HG03095 (cell line): ENCODE measurements around the gene TRPC1.
A peak's percentile ranks its signal among the peaks of the same experiment; 100 is the strongest.
"Not testable (repeated sequence)": the region's sequence is repeated elsewhere in the genome, so short reads cannot be mapped to it uniquely, and the experiment has no call there.

Experiments
- ATAC-seq: cut with Tn5 transposase; IDR thresholded peaks from one replicate; pipeline ENCODE4 v1.9.1; 2021; ENCODE audit warnings: moderate library complexity; ENCODE audit not compliant: unreplicated experiment

Gene TRPC1

DNA sequence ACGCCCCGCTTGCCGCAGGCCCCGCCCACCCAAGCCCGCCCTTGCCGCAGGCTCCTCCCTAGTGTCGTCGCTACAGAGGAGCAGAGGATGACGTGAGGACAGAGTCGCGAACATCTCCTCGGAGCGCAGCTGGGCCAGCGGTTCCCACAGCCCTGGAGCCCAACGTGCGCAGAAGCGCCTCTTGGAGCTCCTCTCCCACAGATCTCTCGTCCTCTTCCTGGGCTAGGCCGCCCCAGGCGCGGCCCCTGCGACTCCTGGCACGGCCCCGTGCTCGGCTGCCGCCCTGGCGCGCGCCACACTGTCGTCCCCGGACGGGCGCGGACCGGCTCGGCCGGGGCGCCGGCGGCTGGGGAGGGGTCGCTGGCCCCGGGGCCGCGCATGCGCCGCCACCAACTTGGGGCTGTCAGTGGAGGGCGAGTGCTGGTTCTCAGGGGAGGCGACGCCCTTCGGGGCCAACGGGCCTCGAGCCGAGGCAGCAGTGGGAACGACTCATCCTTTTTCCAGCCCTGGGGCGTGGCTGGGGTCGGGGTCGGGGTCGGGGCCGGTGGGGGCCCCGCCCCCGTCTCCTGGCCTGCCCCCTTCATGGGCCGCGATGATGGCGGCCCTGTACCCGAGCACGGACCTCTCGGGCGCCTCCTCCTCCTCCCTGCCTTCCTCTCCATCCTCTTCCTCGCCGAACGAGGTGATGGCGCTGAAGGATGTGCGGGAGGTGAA lies at the start of gene TRPC1:
Gene TRPC1 (plus strand): TSS at position 67 of the 714 bp plus-strand sequence. CDS start 526 bp downstream, at position 593.
- peak; percentile 91 for ATAC-seq

DNA sequence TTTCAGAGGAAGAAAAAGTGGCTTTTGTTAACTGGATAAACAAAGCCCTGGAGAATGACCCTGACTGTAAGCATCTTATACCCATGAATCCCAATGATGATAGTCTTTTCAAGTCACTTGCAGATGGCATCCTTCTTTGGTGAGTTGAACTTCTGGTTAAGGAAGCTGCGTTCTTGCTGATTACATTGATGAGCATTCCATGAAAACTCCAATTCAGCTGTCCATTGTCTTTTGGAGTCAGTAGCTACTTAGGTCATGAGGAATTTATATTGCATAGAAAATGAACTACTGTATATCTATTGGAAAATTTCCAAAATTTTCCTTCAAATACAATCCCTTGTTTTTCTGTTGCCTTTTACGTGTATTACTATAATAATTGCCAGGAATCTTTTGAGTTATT lies 47.7 kb upstream of the TRPC1 start:
- ATAC-seq = no peak

DNA sequence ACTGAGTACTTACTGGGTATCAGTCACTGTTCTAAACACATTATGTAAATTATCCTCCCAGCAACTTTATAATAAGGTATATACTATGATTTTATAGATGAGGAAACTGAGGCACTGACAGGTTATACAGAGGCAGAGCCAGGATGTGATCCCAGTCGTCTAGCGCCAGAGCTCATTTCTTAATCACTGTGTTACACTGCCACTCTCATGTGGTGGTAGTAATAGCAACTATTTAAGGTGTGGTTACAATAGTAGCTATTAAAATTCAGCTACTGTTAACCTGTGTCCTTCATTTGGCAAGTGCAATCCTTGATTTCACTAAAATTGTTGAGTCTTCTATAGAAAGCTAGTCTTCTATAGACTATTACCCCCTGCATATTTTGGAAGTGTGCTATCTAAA lies 43.1 kb upstream of the TRPC1 start:
- ATAC-seq = no peak

DNA sequence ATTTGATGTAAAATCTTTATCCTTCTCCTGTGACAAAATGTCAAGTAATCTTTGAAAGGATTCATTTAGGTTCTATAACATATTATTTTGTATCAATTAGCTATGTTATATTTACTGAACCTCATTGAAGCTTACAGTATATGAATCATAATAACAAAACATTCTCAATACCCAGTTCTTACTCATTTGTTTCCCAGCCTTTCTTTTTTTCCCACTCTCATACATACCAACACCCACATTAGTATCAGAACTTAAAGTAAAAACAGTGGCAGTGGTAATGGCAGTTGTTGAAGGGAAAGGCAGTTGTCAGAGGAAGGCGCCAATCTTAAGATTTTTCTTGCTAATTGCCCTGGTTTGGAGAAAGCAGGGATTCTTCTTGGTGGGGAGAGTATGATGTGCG lies 33.2 kb upstream of the TRPC1 start:
- no peak for ATAC-seq

DNA sequence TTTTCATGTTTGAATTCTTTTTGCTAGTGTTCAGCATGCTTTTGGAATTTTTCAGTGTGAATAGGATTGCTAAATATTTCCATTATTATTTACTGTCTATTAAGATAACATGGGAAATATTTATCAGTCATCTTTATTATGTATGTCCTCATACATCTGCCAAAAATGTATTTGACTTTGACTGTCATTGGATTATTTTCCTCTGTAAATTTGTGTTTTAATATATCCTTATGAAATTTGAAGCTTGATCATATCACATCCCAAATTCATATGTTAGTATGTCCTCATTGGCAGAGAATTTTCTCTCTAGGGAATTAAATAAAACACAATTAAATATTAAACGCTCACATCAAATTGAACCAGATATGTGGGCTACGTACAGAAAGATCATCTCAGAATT lies 32.3 kb upstream of the TRPC1 start:
- no peak for ATAC-seq

DNA sequence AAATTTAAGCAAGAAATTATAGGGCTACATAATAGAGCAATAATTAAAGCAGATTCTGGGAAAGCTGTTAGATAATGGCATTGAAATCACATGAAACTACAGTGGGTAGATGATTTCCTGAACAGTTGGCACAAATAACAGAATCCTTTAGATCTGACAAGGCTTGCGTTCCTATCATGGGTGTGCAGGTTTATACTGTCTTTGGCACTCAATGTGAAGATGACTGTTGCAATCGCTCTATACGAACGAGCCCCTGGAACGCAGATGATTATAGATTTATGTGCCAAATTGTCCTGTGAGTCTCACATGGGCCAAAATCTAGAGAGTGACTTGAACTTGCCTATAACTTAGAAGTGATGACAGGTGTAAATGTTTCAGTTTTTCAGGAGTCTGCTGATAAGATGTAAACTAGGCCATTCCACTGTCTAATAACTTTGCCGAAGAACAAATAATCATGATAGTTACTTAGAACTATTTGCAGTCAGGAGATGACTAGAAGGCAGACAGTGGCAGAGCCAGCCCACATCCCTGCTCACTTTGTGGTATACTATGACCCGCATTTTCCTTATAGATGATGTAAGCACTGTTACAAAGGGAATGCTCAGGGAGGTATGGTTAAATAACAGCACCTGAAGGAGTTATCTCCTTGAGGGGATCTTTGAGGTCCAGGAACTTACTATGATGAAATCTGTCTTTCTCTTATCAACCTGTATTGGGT lies 30.5 kb upstream of the TRPC1 start:
- no peak for ATAC-seq

DNA sequence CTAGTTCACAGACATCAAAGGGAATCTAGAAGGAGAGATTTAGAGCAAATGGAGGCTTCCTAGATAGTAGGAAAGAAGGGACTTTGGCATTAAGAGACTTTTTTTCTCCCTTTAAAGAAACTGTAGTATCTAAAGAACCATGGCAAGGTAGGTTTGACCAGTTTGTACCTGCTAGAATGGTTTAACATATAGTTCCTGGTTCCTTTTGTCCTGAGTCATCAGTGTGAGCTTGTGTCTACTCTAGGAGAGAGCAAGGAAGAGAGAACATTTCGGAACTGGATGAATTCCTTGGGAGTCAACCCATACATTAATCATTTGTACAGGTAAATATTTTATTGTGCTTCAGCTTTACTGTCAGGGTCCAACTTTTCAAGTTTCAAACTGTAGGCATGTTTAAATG lies 29.6 kb upstream of the TRPC1 start:
- ATAC-seq = no peak

DNA sequence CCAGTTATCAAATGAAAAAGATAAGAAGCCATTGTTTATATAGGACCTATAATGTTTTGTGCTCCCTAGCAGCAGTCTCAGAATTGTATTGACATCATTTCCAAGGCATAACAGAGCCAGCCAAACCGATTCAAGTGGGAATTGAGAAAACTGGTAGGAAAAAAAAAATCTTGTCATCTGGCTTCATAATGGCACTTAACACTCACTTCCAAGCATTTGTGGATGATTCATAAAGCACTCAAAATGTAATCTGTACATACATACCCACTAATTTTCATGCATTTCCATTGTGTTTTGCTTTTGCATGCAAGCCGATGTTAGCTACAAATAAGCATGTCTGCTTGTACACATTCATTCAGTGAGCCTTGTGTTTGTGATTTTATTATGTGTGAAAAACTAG lies 18.6 kb upstream of the TRPC1 start:
- ATAC-seq = no peak

DNA sequence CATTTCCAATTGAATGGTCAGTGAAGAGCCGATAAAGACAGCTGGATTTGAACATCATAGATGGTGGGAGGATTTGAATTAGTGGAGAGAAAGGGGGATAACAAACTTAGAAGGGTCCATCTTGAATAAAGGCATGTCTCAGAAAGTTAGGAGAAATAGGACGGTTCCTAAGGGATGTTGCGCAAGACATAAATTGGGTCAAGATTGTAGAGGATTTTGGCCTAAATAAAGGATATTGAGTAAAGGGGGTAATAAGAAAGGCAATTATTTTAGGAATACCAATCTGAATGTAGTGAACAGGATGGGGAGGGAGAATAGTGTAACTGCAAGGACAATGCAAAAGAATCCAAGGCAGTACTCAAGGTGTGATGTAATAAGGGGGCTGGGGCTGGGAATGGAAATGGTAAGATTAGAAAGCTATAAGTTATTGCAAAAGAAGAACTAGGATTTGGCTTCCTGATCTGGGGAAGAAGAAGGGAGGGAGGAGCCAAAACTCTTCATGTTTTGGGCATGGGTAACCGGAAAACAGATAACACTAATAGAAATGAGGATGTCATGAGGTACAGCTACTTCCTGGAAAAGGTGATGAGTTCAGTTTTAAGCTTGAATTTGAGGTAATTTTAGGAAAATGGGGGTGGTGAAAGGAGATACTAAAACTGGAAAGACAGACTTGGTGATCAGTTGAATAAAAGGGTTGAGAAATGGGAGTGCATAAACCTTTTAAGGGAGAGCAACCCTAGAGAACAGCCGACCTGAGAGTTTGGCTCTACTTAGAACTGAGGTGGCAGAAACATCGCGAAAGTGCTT lies 17.3 kb upstream of the TRPC1 start:
- no peak for ATAC-seq

DNA sequence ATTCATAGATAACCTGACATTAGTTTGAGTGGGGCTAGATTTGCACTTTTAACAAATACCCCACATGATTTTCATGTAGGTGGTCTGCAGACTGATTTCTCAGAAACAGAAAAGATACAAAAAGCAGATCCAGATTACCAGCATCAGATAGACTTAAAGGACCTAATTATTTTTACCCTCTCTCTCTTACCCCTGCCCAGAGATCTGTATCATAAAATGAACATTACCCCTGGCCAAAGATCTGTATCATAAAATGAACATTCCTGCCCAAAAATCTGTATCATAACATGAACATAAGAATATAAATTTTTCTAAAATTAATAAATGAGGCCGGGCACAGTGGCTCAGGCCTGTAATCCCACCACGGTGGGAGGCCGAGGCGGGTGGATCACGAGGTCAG lies 14.6 kb upstream of the TRPC1 start:
- ATAC-seq = no peak

DNA sequence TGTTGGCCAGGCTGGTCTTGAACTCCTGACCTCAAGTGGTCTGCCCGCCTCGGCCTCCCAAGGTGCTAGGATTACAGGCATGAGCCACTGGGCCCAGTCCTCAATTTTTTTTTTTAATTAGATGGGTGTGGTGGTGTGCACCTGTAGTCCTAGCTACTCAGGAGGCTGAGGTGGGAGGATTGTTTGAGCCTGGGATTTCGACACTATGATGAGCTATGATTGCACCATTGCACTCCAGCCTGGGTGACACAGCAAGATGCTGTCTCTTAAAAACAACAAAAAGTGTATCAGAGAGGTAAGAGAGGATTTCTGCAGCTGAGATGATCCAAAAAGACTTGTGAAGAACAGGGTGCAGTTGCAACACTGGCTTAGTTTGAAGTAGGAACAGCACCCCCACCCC lies 9.0 kb upstream of the TRPC1 start:
- not testable (repeated sequence) for ATAC-seq

DNA sequence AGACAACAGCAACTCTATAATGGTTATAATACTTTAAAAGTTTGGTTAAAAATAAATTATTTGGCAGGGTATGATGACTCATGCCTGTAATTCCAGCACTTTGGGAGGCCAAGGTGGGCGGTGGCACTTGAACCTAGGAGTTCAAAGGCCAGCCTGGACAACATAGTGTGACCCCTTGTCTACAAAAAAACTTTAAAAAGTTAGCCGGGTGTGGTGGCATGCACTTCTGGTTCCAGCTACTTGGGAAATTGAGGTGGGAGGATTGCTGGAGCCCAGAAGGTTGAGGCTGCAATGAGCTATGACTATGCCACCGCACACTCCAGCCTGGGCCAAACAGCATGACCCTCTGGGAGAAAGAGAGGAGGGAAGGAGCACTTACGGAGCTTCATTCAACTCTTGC lies 7.7 kb upstream of the TRPC1 start:
- no peak for ATAC-seq

DNA sequence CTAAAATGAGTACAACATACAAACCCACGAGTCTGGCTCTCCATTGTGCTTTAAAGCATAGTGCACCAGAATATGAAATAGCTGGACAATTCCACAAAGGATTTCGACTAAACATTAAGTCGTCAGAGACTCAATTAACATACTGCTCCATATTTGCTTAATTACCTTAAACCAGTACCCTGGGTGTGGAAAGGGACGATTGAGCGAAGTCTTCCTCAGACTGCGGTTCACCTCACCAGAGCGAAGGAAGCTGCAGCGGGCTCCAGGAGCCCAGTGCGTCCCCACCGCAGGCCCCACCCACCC lies 218 bp upstream of the TRPC1 start:
- ATAC-seq = peak; percentile 15

DNA sequence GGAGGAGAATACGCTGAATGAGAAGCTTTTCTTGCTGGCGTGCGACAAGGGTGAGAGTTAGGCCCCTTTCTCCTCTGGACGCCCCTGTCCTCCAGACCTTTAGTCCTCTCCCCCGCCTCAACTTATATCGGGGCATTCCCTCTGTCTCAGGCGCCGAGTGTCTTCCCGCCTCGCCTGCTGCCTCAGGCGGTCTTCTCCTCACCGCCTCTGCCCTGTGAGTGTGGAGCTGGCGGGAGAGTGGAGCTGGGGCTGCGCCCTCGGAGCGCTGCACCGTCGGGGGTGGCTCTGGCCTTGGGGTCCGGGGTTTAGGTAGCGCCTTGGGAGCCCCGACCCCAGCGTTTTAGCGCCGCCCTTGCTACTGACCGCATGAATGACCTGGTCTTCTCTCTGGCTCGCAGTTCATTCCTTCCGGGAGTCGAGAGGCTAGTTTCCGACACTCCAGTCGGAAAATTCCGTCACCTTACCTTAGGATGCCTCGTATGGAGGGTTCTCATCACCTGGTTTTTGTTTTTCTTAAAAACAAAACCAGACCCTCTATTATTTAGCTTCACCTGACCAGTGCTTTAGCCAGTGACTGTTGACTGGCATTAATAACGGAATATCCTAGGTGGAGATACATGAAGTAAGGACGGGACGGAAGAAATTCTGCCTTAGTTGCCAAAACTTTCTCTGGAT lies 985 bp downstream of the TRPC1 start:
- ATAC-seq = no peak

DNA sequence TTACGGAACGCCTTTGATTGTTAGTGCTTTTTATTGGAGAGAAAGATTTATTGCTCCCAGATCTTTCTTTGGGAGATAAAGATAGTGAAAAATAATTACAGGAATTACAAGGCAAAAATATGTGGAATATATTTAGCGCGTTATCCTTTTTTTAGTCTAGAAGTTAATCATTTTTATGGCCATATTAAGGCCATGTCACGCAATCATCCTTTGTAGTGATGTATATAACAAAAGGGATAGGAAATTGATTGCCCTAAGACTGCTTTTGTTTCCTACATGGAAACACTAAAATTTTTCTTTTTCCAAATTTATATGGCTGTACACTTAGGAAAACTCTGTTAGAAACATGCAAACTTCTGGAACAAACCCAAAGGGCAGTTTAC lies 1.5 kb downstream of the TRPC1 start:
- ATAC-seq = no peak

DNA sequence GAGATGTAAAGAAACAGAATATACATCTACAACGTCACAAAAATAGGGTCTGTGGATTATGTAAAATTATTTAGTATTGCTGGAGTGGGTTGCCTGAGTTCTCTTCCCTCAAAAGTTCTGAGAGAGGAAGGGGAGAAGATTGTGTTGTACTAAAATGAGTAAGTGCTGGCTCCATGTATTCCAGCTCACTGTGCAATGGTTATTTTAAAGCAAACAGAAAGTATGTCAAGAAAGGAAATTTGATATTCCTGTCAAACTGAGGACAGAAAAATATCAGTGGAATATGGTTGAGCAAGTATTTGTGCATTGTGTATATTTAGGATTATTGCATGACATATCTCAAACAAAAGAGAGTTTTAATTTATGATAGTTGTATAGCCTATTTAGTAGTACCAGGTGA lies 2.2 kb downstream of the TRPC1 start:
- ATAC-seq = no peak

DNA sequence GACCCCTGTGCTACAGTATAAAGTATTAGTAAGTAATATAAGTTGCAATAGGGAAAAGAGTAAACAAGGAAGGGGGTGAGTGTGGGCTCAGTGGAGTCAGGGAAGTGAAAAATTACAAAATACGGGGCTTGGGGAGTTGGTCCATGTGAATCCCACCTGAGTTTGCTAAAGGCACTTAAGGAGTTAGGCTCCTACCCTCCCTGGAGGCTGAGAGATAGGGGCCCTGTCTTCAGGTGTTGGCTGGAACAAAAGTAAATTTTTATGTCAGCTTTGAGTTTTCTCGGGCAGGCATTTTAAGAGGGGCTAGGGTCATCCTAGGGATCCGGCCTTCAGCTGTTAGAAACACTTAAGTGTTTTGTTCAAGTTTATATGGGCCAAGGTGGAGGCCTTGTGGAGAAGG lies 8.2 kb downstream of the TRPC1 start:
- no peak for ATAC-seq

DNA sequence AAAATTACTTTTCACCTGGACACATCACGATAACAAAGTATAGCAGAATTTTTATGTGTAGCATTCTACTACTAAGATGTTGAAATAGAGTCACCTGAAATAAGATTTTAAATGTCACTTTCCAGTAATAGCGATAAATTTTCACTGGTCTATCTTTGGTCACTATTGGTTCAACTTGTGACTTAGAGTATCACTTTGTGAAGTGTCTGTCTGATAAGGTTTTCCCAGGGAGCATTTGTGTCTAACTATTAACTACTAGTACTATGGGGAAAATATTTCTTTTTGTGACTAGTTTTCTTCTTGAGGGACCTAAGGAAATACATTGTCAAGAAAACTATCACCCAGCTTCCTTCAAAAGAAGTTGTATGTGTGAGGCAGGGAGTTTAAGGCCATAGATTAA lies 11.0 kb downstream of the TRPC1 start:
- no peak for ATAC-seq

DNA sequence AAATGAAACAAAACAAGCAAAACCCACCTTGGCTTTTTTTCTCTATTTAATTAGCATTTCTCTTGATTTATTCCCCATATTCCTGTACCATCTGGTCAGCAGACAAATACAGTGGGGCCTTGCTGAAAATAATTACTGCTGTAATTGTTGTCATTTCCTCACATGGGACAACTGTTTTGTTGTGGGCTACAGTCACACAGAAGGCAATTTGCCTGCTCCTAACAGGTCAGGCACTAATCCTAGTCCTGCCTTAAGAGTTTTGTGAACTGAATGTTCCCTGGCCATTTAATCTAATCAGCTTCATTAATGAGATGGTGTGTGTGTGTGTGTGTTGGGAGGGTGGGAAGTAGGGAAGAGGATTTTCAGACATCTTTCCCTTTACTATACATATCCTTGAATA lies 11.6 kb downstream of the TRPC1 start:
- ATAC-seq = no peak

DNA sequence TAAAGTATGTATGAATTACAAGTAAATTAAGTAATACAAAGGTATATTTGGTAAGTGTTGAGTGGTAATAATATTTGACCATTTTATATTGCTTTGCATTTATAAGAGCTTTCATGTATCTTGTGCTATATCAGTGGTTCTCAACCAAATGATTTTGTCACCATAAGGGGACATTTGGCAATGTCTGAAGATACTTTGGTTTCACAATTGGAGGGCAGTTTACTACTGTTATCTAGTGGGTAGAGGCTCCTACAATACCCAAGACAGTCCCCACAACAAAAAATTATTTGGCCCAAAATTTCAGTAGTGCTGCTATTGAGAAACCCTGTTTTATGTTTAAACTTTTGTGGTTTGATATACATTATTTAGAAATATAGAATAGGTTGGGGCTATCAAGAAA lies 14.6 kb downstream of the TRPC1 start:
- ATAC-seq = no peak

DNA sequence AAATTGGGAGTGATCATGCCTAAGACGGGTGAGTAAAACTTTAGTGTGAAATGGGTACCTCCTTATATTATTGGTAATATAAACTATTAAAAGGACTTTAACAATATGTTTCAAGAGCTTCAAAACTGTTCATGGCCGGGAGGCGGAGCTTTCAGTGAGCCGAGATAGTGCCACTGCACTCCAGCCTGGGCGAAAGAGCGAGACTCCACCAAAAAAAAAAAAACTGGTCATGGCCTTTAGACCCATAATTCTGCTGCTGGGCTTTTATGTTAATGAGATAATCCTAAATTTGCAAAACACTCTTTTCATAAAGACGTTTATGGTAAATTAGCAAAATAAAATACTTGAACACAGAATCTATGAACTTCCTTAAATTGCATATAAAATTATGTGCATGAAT lies 22.8 kb downstream of the TRPC1 start:
- no peak for ATAC-seq

DNA sequence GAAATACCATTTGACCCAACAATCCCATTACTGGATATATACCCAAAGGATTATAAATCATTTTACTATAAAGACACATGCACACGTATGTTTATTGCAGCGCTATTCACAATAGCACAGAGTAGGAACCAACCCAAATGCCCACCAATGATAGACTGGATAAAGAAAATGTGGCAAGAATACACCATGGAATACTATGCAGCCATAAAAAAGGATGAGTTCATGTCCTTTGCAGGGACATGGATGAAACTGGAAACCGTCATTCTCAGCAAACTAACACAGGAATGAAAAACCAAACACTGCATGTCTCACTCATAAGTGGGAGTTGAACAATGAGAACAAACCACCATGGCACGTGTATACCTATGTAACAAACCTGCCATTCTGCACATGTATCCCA lies 26.7 kb downstream of the TRPC1 start:
- not testable (repeated sequence) for ATAC-seq
